ENCODE measurements around the gene MS4A8.

Gene MS4A8

GRCh38 chr11:60763692-60764369 is 64.4 kb downstream of the MS4A8 start:
- no peak for DNase-seq (ENCODE audit: low spot score)

DNA sequence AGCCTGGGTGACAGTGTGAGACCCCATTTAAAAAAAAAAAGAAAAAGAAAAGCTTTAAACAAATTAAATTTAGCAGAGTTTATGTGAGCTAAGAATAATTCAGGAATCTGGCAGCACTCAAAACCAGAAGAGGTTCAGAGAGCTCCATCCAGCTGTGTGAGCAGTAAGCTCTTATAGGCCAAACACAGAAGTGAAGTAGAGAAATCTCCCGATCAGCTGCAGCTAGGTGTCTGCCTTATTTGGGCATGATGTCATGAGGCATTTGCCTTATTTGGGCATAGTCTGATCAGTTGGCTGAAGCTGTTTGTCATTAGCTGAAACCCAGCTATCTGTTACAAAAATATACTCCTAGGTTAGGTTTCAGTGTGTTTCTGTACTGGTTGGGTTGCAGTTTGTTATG is 65.5 kb downstream of the MS4A8 start:
- DNase-seq (ENCODE audit: low spot score), result peak; percentile 33

DNA sequence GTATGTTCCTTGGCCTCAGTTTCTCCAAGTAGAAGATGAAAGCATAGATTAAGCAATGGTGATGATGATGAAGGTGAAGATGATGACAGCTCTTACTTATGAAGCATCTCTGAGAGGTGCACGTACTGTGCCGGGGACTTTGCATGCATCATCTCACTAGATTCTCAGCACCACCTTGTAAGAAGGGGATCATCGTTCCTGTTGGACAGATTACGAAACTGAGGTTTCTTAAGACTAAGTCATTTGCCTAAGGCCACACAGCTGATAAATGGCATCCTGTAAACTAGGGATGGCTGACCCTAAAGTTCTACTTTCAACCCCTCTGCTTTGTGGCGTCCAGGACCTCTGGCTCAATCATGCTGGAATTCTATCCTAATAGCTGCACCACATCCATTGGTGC is 65.9 kb downstream of the MS4A8 start:
- no peak for DNase-seq (ENCODE audit: low spot score)

Measured in SK-N-DZ (cell line).